Amniotic stem cell (primary cell): ENCODE measurements around the gene FMN2.
"Not testable (repeated sequence)": the region's sequence is repeated elsewhere in the genome, so short reads cannot be mapped to it uniquely, and the experiment has no call there.

ENCODE experiments used
- DNase-seq: peaks from one replicate; lab custom pipeline; 2025; lab: John Stamatoyannopoulos, UW

Gene FMN2

GRCh38 chr1:240310226-240310925, 218.7 kb downstream of the FMN2 start:
- no peak for DNase-seq

- DNase-seq, result peak; percentile 70
These were observed 221.2 kb downstream of the FMN2 start for GRCh38 chr1:240312872-240313271.

GRCh38 chr1:240314845-240315801, 223.4 kb downstream of the FMN2 start:
- DNase-seq, result no peak

DNA sequence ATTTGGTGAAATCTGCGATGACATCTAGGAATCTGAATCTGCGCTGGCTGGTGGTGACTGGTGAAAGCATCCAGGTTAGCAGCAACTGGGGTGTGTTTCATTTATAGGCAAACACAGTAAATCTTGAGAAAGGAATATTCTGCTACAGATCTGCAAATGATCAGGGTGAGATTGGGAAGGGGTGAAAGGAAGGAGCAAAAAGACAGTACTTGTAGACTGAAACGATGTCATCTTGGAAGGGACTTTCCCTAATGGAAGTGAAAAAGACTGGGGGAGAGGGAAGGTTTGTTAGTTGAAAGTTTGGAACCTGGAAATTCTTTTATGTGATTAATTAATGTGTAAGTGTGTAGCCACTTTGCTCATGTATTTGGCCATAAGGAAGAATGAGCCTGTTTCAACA, 228.3 kb downstream of the FMN2 start:
- no peak for DNase-seq

DNA sequence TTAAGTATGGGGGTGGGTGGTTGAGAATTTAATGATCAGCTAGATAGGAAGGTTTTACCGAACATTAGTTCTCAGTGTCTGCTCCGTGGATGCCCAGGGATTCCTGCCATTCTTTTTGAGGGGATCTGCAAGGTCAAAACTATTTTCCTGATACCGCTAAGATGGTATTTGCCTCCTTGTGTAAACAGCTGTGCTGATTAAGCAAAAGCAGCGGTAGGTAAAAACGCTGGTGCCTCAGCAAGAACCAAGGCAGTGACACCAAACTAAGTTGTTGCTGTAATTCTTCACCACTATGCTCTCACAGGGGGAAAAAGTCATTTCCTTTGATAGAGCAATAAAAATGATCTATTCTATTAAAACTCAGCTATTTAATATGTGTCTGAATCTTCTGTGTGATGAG, 229.0 kb downstream of the FMN2 start:
- DNase-seq, result no peak

DNA sequence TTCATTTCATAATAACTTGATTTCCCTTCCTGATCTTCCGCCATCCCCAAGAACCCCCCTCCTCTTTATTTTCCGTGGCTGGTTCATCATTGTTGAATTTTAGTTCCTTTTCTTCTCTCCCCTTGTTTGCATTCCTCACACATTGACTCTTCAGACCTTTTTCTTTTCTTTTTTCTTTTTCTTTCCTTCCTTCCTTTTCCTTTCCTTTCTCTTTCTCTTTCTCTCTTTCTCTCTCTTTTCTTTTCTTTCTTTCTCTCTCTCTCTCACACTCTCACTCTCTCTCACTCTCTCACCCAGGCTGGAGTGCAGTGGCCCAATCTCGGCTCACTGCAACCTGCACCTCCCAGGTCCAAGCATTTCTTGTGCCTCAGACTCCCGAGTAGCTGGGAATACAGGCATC, 231.3 kb downstream of the FMN2 start:
- DNase-seq, result no peak

DNA sequence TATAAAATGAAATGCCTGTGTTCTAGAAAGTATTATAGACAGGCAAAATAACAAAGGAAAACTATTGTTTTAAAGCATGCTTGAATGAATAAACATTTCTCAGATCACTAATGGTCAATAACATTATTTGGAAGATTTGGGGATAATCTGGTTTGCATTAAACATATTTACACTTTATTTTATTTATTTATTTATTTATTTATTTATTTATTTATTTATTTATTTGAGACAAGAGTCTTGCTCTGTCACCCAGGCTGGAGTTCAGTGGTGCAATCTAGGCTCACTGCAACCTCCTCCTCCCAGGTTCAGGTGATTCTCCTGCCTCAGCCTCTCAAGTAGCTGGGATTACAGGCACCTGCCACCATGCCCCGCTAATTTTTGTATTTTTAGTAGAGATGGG, 236.7 kb downstream of the FMN2 start:
- not testable (repeated sequence) for DNase-seq

- DNase-seq, result no peak
These were observed 237.8 kb downstream of the FMN2 start for GRCh38 chr1:240329443-240329842.

DNA sequence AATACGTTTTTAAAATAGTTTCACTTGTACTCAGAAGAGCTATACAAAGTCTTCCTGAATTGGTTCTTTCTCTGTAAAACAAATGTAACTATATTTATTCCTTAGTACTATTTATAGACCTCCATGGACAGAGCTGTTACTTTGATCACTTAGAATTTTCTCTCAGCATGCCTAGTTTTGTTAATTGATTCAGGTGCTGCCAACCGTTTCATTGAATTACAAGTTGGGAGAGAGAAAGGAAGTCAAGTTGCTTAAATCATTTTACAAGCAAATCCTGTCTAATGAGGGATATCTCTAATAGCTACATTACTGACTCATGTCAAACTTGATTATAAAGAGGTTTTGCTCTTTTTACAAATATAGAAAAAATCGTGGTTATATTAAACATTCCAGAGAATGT, 241.0 kb downstream of the FMN2 start:
- DNase-seq, result no peak

DNA sequence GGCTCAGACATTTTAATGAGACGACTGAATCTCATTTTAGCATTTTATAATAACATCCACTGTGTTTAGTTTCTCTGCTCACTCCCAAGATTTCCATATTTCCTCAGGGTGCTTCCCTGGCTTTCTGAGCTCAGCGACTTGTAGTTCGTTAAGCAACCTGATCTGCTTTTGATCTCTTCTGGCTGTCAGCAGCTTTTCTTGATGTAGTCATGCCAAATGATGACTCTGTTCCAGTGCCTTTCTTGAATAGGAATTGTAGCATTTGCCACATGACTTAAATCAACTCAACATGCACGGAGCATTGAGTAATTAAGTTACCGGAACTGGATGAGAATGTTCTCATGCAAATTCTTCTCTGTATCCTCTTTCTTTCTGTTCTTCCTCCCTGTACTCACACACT, 246.1 kb downstream of the FMN2 start:
- DNase-seq, result peak; percentile 83

GRCh38 chr1:240338837-240339236, 247.2 kb downstream of the FMN2 start:
- DNase-seq, result no peak

DNA sequence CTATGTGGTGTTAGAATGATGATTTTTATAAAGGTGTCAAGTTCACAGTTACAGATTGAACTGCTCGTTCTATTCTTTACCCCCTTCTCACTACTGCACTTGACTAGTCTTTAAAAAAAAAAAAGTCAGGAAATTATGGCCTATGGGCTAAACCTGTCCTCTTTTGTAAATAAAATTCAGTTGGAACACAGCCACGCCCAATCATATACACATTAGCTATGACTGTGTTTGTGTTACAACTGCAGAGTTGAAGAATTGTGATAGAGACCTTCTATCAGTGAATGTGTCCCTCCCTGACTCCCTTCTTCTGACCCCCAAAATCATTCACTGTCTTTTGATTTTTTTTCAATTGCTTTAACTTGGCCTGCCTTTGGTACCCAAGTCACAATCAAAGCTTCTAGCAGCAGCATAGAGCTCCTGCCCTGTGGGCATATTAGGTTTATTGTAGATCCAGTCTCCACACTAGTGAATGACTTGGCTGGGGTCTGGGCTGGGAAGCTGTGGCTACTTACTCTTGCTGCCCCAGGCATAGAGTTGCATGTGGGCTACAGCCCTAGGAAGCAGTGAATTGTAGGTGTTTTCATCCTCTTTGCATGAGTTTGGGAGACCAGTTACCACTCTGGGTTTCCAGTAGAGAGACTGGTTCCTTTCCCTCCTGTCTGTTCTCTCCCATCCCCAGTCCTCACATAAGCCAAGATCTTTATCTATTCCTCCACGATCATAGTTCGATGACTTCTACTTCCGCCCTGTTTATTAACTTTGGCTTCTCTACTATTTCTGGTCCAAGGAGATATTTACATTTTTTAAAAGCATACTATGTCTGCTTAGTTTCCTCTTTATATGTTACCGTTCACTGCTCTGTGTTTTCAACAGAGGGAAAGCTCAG, 249.9 kb downstream of the FMN2 start:
- DNase-seq, result no peak

DNA sequence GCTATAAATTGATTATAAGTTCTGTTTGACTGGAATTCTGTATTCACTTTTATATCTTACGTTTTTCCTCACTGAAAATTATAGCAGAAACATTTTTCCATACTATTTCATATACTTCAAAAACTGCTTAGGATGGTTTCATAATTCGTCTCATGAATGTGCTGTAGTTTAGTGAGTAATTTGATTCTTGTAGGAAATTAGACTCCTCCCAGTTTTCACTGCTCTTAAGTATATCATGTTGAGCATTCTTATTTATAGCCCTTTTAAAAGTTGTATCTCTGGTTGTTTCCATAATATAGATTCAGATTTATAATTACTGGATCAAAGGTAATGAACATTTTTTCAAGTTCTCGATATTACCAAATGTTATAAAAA, 250.6 kb downstream of the FMN2 start:
- DNase-seq, result no peak

GRCh38 chr1:240343045-240343444, 251.4 kb downstream of the FMN2 start:
- no peak for DNase-seq

- DNase-seq, result no peak
These were observed 252.3 kb downstream of the FMN2 start for GRCh38 chr1:240343966-240344365.

DNA sequence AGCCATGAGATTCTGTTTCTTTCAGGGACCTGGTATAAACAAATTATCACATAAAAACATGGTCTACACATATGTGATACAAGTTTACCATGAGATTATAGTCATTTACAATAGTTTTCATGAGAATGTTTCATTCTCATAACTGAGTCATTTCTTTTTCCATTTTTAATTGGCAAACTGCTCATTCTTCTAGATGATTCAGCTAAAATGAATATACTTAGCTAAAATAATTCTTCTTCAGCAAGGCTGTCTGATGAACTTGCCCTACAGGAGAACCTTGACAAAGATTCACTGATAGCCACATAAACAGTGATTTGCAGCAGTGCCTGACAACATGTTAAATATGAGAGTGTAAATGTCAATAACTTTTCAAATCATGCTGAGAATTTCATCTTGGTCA, 253.2 kb downstream of the FMN2 start:
- peak; percentile 1 for DNase-seq

DNA sequence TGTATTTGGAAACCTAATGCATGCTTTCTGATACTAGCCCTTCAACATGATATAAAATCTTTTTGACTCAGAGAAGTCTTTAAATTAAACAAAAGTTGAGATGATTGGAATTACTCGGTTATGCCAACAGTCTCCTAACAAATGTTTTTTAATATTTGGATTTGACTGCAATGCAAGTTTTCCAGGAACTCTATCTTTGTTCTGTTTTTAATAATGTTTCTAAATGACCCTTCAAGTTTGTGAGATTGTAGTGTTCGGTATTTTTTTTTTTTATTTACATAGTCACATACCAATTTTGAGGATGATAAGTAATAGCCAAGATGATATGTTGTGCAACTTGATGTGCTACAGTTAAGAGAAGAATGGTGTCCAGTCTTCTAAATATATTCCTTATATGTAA, 258.0 kb downstream of the FMN2 start:
- DNase-seq, result no peak

- DNase-seq, result peak; percentile 61
These were observed 259.2 kb downstream of the FMN2 start for GRCh38 chr1:240350910-240351331.

- DNase-seq, result no peak
These were observed 260.0 kb downstream of the FMN2 start for GRCh38 chr1:240351690-240352089.

- no peak for DNase-seq
These were observed 261.1 kb downstream of the FMN2 start for GRCh38 chr1:240352769-240353168.

- DNase-seq, result no peak
These were observed 264.9 kb downstream of the FMN2 start for GRCh38 chr1:240356568-240356967.

GRCh38 chr1:240362046-240362445, 270.4 kb downstream of the FMN2 start:
- no peak for DNase-seq
